D341Med (cell line): ENCODE data around the gene LIN37.
"Not testable (repeated sequence)": the region's sequence is repeated elsewhere in the genome, so short reads cannot be mapped to it uniquely, and the experiment has no call there.

Source experiments
- DNase-seq: peaks from one replicate; pipeline ENCODE4 v3.0.0; 2012; ENCODE audit warnings: low spot score

Gene LIN37

GRCh38 chr19:35719402-35720162 is 28.8 kb upstream of the LIN37 start:
- DNase-seq = no peak

DNA sequence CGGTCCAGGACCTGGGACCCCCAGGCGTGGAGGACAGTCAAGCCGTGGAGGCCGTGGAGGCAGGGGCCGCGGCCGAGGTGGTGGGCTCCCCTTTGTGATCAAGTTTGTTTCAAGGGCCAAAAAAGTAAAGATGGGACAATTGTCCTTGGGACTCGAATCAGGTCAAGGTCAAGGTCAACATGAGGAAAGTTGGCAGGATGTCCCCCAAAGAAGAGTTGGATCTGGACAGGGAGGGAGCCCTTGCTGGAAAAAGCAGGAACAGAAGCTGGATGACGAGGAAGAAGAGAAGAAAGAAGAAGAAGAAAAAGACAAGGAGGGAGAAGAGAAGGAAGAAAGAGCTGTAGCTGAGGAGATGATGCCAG is 28.2 kb upstream of the LIN37 start:
- DNase-seq = no peak

- DNase-seq = no peak
Observed at GRCh38 chr19:35720648-35721047, 27.7 kb upstream of the LIN37 start.

GRCh38 chr19:35721374-35721773 is 27.0 kb upstream of the LIN37 start:
- no peak for DNase-seq

DNA sequence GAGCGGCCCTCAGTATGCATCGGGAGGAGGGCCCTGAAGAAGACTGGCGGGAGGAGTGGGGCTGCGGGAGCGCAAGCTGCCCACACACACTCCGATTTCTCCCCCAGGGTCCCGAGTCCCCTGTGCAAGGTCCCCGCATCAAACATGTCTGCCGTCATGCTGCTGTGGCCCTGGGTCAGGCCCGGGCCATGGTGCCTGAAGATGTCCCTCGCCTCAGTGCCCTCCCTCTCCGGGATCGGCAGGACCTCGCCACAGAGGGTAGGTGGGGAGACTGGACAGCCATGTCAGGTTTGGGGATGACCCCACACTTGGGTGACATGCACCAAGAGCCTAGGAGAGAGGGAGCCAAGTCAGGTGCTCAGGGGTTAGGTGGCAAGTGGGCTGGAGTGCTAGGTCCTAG is 25.9 kb upstream of the LIN37 start:
- no peak for DNase-seq

- no peak for DNase-seq
Observed at GRCh38 chr19:35722897-35723296, 25.5 kb upstream of the LIN37 start.

DNA sequence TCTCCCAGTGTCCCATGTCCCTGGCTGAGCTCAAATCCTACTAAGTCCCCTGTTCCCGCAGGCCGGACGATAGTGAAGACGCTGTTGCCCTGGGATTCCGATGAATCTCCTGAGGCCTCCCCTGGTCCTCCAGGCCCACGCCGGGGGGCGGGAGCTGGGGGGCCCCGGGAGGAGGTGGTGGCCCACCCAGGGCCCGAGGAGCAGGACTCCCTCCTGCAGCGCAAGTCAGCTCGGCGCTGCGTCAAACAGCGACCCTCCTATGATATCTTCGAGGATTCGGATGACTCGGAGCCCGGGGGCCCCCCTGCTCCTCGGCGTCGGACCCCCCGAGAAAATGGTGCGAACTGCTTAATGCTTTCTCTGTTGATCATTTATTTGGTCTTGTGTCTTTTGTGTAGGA is 24.7 kb upstream of the LIN37 start:
- no peak for DNase-seq

DNA sequence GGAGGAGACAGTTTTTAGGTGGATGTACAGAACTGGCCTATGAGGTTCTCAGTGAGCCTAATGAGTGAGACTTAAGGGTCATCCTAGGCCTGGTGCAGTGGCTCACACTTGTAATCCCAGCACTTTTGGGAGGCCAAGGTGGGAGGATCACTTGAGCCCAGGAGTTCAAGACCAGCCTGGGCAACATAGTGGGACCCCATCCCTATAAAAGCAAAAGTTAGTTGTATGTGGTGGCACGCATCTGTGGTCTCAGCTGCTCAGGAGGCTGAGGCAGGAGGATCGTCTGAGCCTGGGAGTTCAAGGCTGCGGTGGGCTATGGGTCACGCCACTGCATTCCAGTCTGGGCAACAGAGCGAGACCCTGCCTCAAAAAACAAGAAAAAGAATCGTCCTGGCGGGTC is 24.2 kb upstream of the LIN37 start:
- not testable (repeated sequence) for DNase-seq

DNA sequence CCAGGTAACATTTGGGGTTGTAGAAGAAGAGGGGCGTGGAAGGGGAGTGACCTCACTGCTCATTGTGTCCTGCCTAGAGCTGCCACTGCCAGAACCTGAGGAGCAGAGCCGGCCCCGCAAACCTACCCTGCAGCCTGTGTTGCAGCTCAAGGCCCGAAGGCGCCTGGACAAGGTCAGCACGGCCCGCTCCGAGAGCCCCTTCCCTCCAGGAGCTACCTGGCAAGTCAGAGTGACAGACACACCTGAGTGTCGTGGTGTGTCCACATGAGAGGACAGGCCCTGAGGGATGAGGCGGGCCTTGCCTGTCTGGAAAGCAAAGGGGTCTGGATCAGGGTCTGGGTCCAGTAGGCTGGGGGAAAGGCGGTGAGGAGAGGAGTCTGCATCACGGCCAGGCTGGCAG is 23.8 kb upstream of the LIN37 start:
- no peak for DNase-seq

GRCh38 chr19:35725216-35725861 is 23.0 kb upstream of the LIN37 start:
- DNase-seq = no peak

DNA sequence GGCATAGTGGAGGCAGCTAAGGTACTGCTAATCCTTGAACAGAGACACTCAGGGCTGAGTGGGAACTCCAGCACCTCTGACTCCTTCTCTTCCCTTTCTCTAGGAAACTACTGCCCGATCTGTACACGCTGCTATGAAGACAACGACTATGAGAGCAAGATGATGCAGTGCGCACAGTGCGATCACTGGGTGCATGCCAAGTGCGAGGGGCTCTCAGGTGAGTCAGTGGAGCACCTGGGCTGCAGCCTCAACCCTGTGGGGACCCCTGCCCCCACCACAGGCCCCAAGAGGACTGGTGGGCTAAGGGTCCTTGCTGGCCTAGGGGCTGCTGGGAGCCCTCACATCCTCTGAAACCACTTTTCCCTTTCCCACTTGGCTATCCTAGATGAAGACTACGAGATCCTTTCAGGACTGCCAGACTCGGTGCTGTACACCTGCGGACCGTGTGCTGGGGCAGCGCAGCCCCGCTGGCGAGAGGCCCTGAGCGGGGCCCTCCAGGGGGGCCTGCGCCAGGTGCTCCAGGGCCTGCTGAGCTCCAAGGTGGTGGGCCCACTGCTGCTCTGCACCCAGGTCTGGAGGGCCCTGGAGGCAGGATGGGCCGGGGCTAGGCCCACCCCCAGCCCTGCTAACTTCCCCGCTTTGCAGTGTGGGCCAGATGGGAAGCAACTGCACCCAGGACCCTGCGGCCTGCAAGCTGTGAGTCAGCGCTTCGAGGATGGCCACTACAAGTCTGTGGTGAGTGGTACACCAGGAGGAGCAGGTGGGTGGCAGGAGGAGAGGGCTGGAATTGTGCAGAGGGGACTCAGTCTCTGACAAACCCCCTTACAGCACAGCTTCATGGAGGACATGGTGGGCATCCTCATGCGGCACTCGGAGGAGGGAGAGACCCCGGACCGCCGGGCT is 21.1 kb upstream of the LIN37 start:
- no peak for DNase-seq

GRCh38 chr19:35727956-35728706 is 20.2 kb upstream of the LIN37 start:
- DNase-seq = no peak

GRCh38 chr19:35729021-35729420 is 19.4 kb upstream of the LIN37 start:
- DNase-seq = no peak

DNA sequence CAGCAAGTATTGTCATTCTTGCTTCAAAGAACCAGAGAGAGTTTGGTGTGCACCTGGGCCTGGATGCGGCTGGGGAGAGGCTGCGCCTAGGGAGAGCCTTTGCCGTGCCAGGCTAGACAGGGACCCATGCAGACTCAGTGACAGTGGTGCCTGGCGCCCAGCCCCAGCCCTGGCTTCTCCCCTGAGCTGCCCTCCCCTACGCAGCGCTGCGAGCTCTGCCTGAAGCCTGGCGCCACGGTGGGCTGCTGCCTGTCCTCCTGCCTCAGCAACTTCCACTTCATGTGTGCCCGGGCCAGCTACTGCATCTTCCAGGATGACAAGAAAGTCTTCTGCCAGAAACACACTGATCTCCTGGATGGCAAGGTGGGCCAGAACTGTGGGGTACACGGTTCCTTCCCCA is 18.6 kb upstream of the LIN37 start:
- DNase-seq = no peak

DNA sequence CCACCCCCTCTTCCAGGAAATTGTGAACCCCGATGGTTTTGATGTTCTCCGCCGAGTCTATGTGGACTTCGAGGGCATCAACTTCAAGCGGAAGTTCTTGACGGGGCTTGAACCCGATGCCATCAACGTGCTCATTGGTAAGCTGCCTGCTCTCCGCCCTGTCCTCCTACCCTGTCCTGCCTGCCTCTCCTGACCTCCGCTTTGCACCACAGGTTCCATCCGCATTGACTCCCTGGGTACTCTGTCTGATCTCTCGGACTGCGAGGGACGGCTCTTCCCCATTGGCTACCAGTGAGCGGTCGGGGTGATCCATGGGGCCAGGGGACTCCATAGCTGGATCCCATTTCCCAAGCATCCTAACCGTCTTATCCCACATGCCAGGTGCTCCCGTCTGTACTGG is 18.1 kb upstream of the LIN37 start:
- DNase-seq = no peak

DNA sequence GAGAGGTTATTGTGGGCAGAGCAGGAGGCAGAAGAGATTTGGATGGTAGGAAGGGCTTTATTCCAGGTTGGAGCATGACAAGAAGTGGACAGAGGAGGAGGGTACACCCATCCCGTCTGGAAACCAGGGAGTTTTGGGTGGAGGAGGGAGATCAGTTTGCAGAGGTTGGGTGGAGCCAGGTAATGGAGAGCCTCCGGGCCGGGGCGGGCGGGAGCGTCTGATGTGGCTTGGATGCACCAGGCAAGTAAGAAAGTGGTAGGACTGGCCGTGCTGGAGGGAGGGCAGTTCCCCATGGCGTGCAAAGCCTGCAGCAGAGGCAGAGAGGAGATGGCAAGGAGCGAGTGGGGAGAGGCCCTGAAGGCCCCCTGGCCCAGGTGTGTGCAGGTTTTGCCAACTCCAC is 17.0 kb upstream of the LIN37 start:
- DNase-seq = no peak

GRCh38 chr19:35731779-35732405 is 16.5 kb upstream of the LIN37 start:
- no peak for DNase-seq

GRCh38 chr19:35732540-35733179 is 15.7 kb upstream of the LIN37 start:
- no peak for DNase-seq

- DNase-seq = no peak
Observed at GRCh38 chr19:35733180-35734125, 14.9 kb upstream of the LIN37 start.

GRCh38 chr19:35734273-35734672 is 14.1 kb upstream of the LIN37 start:
- no peak for DNase-seq
